NT2/D1 (cell line): ENCODE data around the gene NUBP1.
A peak's percentile ranks its signal among the peaks of the same experiment; 100 is the strongest.

Source experiments
- DNase-seq: peaks from one replicate; pipeline ENCODE4 v3.0.0-alpha.2; 2011; ENCODE audit warnings: low read depth, low spot score
- H3K27me3 ChIP-seq: 2 replicates; pipeline ENCODE4 v1.6.0; 2011; ENCODE audit warnings: mild to moderate bottlenecking; ENCODE audit not compliant: insufficient read length, insufficient read depth
- H3K36me3 ChIP-seq: 2 replicates; pipeline ENCODE4 v1.6.1; 2011; ENCODE audit warnings: mild to moderate bottlenecking, low read length, mixed read lengths; ENCODE audit not compliant: insufficient read depth, insufficient read length
- H3K4me1 ChIP-seq: 2 replicates; pipeline ENCODE4 v1.5.1; 2011; ENCODE audit not compliant: insufficient read depth, insufficient read length
- H3K4me3 ChIP-seq: 2 replicates; pipeline ENCODE4 v1.5.1; 2011; ENCODE audit warnings: low read depth; ENCODE audit not compliant: insufficient read length
- H3K9ac ChIP-seq: 2 replicates; pipeline ENCODE4 v1.6.0; 2011; ENCODE audit warnings: low read depth; ENCODE audit not compliant: insufficient read length
- H3K9me3 ChIP-seq: 2 replicates; pipeline ENCODE4 v1.5.1; 2011; ENCODE audit warnings: mild to moderate bottlenecking, low read length; ENCODE audit not compliant: insufficient read depth
- SUZ12 ChIP-seq: IDR thresholded peaks from 2 replicates; pipeline ENCODE4 v1.6.1; 2011; ENCODE audit not compliant: insufficient read length, insufficient read depth; ENCODE audit errors: extremely low read depth
- YY1 ChIP-seq: IDR thresholded peaks from 2 replicates; pipeline ENCODE4 v1.6.1; 2011; ENCODE audit not compliant: insufficient read length, insufficient read depth
- ZNF274 ChIP-seq: IDR thresholded peaks from 2 replicates; pipeline ENCODE4 v1.6.1; 2011; ENCODE audit warnings: mild to moderate bottlenecking, low read depth, low read length

Gene NUBP1

GRCh38 chr16:10743610-10744369 lies at the start of gene NUBP1:
Gene NUBP1, plus strand, starts transcription at chr16:10743842. Its CDS starts 22 bp downstream, at chr16:10743864.
- Histone ChIP-seq H3K4me1 (no peaks in the 10 kb centered on the region), H3K9ac (peak within 1 kb of the TSS; percentile 97), H3K27me3 (no peaks in the 10 kb centered on the region), H3K36me3 (peaks cover 30% of the 10 kb centered on the region), H3K9me3 (no peaks in the 10 kb centered on the region), H3K4me3 (peak within 1 kb of the TSS; percentile 86)
- DNase-seq: peak; percentile 96
- TF ChIP-seq ZNF274 (no peak), SUZ12 (no peak), YY1 (no peak)

DNA sequence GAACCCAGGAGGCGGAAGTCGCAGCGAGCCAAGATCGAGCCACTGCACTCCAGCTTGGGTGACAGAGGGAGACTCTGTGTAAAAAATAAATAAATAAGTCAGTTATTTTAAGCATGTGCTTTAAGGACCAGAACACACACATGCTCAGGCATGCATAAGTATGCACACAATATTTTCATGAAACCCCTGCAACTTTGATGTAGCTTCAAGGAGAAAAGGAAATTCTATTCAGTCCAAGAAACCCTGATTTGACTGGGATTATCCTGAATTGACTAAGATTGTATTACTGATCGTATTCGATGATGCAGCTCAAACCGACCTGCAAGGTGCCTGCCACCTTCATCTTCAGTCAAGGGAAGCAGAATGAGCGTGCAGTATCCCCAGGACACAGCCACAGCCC lies 49.8 kb upstream of the NUBP1 start:
- Histone ChIP-seq H3K9me3 (no peaks in the 10 kb centered on the region), H3K4me1 (no peaks in the 10 kb centered on the region), H3K36me3 (no peaks in the 10 kb centered on the region), H3K27me3 (no peaks in the 10 kb centered on the region), H3K4me3 (no peak overlapping the region), H3K9ac (no peak overlapping the region)
- TF ChIP-seq ZNF274 (no peak), SUZ12 (no peak)
- DNase-seq: no peak

GRCh38 chr16:10694306-10694705 lies 49.3 kb upstream of the NUBP1 start:
- TF ChIP-seq SUZ12: no peak
- no peak for TF ChIP-seq YY1
- no peak for TF ChIP-seq ZNF274

DNA sequence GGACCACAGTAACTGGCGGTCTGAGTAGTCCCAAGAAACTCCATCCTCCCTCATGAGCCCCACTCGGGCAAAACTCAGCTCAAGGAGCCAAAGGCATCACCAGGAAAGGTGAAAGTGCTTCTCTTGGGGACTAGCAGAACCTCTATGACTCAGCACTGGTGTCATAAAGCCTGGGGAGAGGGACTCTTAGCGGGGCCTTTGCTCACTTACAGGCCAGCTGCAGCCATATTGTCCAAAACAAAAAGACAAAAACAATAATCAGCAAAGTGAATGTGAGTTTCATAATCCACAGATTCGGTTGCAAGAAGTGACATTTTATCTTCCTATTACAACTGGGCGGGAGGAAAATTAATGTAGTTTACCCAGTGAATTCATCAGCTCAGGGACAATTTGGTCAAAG lies 48.8 kb upstream of the NUBP1 start, which contains the start of gene TEKT5:
Gene TEKT5, minus strand, starts transcription at position 101 of the 400 bp plus-strand sequence. Its CDS starts 57 bp downstream, at position 44.
- TF ChIP-seq YY1 (no peak), ZNF274 (no peak), SUZ12 (no peak)
- DNase-seq: no peak
- Histone ChIP-seq H3K9ac (no peak within 1 kb of the TSS), H3K4me3 (no peak within 1 kb of the TSS), H3K4me1 (no peaks in the 10 kb centered on the region), H3K27me3 (no peaks in the 10 kb centered on the region), H3K9me3 (no peaks in the 10 kb centered on the region), H3K36me3 (no peaks in the 10 kb centered on the region)

More at GRCh38 chr16:10694306-10694705, 49.3 kb upstream of the NUBP1 start:
- DNase-seq: no peak
- no peak overlapping the region for H3K9ac ChIP-seq
- no peaks in the 10 kb centered on the region for H3K4me1 ChIP-seq
- no peak overlapping the region for H3K4me3 ChIP-seq
- no peaks in the 10 kb centered on the region for H3K27me3 ChIP-seq
- H3K36me3 ChIP-seq: no peaks in the 10 kb centered on the region
- H3K9me3 ChIP-seq: no peaks in the 10 kb centered on the region

GRCh38 chr16:10699756-10700155 lies 43.9 kb upstream of the NUBP1 start:
- TF ChIP-seq ZNF274: no peak
- no peak for TF ChIP-seq SUZ12
- TF ChIP-seq YY1: no peak
- no peak for DNase-seq

DNA sequence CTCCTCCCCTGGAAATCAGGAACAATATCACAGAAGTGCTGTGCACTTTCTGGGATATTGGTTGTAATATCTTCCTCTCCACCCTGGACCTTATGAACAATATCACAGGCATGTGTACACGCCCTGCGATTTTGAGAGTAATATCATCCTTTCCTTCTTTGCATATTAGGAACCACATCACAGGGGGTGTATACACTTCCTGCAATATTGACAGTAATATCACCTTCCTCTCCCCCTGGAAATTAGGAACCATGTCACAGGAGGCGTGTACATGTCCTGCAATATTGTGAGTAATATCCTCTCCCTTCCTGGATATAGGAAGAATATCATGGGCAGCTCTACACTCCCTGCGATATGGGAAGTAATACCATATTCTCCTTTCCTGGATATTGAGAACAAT lies 34.7 kb upstream of the NUBP1 start:
- TF ChIP-seq SUZ12 (no peak), ZNF274 (no peak), YY1 (no peak)
- H3K4me1 ChIP-seq: no peaks in the 10 kb centered on the region
- H3K27me3 ChIP-seq: no peaks in the 10 kb centered on the region
- no peak overlapping the region for H3K4me3 ChIP-seq
- no peaks in the 10 kb centered on the region for H3K36me3 ChIP-seq
- peaks cover 17% of the 10 kb centered on the region for H3K9me3 ChIP-seq
- DNase-seq: no peak
- no peak overlapping the region for H3K9ac ChIP-seq

More at GRCh38 chr16:10699756-10700155, 43.9 kb upstream of the NUBP1 start:
- Histone ChIP-seq H3K9me3 (peaks cover 14% of the 10 kb centered on the region; the same call in 1 of the 2 replicates), H3K4me3 (no peak overlapping the region), H3K36me3 (no peaks in the 10 kb centered on the region), H3K9ac (no peak overlapping the region), H3K27me3 (no peaks in the 10 kb centered on the region), H3K4me1 (no peaks in the 10 kb centered on the region)

GRCh38 chr16:10728003-10728887 lies 15.4 kb upstream of the NUBP1 start:
- Histone ChIP-seq H3K4me3 (no peak overlapping the region), H3K9me3 (peaks cover 4% of the 10 kb centered on the region), H3K9ac (peak overlapping the region; percentile 5), H3K36me3 (no peaks in the 10 kb centered on the region), H3K4me1 (peaks cover 2% of the 10 kb centered on the region), H3K27me3 (no peaks in the 10 kb centered on the region)
- TF ChIP-seq SUZ12 (no peak), YY1 (no peak), ZNF274 (no peak)
- no peak for DNase-seq
